ENCODE results near the gene CUZD1. TPM values are rescaled to one million over a fixed set of nuclear protein-coding genes. Genes with fewer than 3 reads are reported as not detected.

Gene CUZD1
- total RNA-seq, 2 donors from 2014 or later = 0.73 to 2.1 TPM

GRCh38 chr10:122786269-122786668, 59.4 kb downstream of the CUZD1 start:
- Mint-ChIP-seq H3K36me3 (no peaks in the 10 kb centered on the region), H3K9me3 (peaks cover 5 to 6% of the 10 kb centered on the region in 2 donors), H3K27ac (no peak overlapping the region)
- ATAC-seq (no peak), DNase-seq (ENCODE audit: low spot score in 2 of 2) (no peak)

GRCh38 chr10:122782911-122783310, 62.7 kb downstream of the CUZD1 start:
- H3K36me3 Mint-ChIP-seq = no peaks in the 10 kb centered on the region
- H3K27ac Mint-ChIP-seq = no peak overlapping the region
- H3K9me3 Mint-ChIP-seq = peaks cover 5 to 6% of the 10 kb centered on the region in 2 donors
- DNase-seq (ENCODE audit: low spot score in 2 of 2) = no peak
- ATAC-seq = no peak

Other genes with a start within 250 kb of the CUZD1 start
- gene C10orf120, start 146.0 kb downstream of the CUZD1 start, total RNA-seq = not detected
- gene FAM24B, start 33.7 kb upstream of the CUZD1 start, total RNA-seq = 10 to 100 TPM; 10.4 to 12.0 TPM
- gene FAM24A, start 64.8 kb upstream of the CUZD1 start, total RNA-seq = not detected
- 10 to 100 TPM in 1 of 2 donors, 1 to 10 TPM in 1; 8.8 to 12.2 TPM for gene C10orf88, start 108.4 kb upstream of the CUZD1 start, total RNA-seq
- 1 to 10 TPM; 2.7 to 6.1 TPM for gene PSTK, start 134.5 kb upstream of the CUZD1 start, total RNA-seq
- gene IKZF5, start 162.9 kb upstream of the CUZD1 start, total RNA-seq = 10 to 100 TPM; 20.2 to 24.6 TPM
- gene ACADSB, start 163.1 kb upstream of the CUZD1 start, total RNA-seq = 10 to 100 TPM; 16.8 to 25.1 TPM

All from activated naive CD4-positive, alpha-beta T cell treated with anti-CD3 and anti-CD28 coated beads, Interleukin-2, amount 50 U/mL, for 72 hours (primary cell).